Activated CD4-positive, alpha-beta T cell treated with anti-CD3 and anti-CD28 coated beads for 4 hours (primary cell): ENCODE data around the gene ALDH1A1.
"Not testable (repeated sequence)": the region's sequence is repeated elsewhere in the genome, so short reads cannot be mapped to it uniquely, and the experiment has no call there.

Source experiments
- DNase-seq, 2 donors: peaks; one replicate each; pipeline ENCODE4 v3.0.0-alpha.2; 2020

ALDH1A1 gene

DNA sequence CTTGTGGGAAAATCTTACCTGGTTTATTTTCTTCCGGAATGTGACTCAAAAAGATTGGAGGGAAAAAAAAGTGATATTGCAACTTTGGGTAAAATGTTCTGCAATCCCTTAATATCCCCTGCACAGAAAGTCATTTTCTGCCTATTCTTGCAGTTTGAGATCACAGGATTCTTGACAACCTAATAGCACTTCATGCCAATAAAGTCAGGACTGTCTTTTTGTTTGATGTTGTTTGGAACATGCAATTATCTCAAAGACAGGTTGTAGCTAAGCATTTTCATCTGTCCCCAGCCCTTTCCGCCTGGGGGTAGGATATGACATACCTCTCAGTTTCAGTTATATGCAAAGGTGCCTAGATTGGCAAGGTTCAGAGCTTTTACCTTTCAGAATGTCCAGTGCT, 63.9 kb downstream of the ALDH1A1 start:
- no peak for DNase-seq

GRCh38 chr9:72888067-72888466, 64.8 kb downstream of the ALDH1A1 start:
- DNase-seq: no peak

DNA sequence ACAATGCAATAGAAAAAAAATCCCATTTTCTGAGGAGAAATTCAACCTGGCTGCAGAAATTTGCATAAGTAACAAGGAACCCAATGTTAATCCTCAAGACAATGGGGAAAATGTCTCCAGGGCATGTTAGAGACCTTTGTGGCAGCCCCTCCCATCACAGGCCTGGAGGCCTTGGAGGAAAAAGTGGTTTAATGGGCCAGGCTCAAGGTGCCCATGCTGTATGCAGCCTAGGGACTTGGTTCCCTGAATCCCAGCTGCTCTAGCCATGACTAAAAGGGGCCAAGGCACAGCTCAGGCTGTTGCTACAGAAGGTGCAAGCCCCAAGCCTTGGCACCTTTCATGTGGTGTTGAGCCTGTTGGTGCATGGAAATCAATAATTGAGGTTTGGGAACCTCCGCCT, 66.5 kb downstream of the ALDH1A1 start:
- DNase-seq: no peak

DNA sequence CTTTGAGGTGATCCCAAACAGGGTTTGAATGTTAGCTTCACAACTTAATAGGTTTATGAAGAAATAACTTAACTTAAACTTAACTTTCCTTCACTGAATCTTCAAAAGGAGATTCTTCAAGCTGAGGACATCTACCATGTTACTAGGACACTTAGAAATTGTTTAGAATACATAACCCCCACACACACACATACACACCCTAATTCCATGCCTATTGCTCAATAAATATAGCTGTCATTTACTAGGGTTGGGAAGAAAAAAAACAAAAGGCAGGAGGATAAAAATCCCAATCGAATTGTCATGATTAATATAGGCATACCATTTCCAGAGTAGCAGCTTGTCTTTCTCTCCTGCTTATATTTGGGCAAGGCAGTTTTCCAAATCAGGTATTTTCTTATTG, 68.3 kb downstream of the ALDH1A1 start:
- no peak for DNase-seq

GRCh38 chr9:72883875-72884274, 69.0 kb downstream of the ALDH1A1 start:
- DNase-seq: no peak

DNA sequence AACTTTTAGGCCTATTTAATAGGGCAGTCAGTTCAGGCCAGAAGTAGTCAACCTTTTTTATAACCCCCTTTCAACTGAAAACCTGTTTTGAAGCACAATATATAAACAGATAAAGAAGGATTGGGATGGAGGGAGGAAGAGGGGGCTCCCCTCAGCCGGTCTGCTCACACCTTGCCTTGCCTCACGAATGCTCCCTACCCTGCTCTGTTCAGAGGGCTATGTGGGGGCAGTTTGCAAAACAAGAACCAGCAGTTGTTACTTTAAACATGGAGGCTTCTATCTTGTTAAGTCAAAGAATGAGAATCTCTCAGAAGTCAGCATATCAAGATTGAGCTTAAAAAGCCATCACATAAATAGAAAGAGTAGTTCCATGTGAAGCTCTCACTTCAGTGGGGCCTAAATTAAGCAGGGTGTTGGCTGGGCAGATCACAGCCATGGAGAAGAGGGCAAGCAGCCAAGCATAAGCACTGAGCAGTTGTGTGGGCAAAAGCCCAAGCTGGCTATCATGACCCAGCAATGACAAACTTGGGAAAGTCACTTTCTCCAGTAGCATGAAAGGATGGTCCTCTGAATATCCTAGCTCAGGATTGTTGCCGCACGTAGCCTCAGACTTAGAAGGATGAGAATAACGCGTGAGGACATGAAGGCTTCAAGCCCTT, 70.6 kb downstream of the ALDH1A1 start:
- DNase-seq: no peak

DNA sequence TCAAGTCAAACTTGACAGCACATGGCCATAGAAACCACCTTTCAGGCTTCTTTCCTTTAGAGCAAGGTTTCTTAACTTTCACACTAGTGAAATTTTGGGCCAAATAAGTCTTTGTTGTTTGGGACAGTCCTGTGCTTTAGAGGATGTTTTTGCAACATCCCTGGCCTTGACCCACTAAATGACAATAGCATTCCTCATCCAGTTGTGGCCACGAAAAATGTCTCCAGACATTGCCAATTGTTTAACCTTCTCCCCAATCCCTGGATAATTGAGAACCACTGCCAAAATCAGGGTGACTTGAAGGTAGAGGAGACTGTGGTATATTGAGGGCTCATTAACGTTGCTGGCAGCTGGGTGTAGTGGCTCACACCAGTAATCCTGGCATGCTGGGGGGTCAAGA, 72.0 kb downstream of the ALDH1A1 start:
- DNase-seq: no peak

GRCh38 chr9:72875221-72875620, 77.6 kb downstream of the ALDH1A1 start:
- DNase-seq: no peak

GRCh38 chr9:72874344-72874743, 78.5 kb downstream of the ALDH1A1 start:
- DNase-seq: no peak

- no peak for DNase-seq
Measured at GRCh38 chr9:72873456-72873855, 79.4 kb downstream of the ALDH1A1 start.

DNA sequence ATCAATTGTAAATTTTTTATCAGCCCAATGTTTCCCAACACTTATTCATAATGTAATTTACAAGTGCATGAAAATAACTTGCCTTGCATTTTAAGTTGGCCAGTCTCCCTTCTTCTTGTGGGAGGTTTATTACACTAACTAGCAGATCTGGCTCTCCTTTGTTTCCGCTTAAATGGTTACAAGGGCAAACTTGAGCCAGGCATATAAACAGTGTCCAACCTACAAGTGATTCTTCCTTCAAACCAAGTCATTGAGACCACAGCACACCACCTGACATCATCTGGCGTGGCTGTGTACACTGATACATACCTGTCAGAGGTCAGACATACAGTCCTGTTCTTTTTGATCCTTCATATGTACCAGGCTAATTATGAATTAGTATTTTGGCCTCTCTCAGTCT, 80.1 kb downstream of the ALDH1A1 start:
- DNase-seq: no peak

GRCh38 chr9:72871685-72872084, 81.2 kb downstream of the ALDH1A1 start:
- DNase-seq: no peak

DNA sequence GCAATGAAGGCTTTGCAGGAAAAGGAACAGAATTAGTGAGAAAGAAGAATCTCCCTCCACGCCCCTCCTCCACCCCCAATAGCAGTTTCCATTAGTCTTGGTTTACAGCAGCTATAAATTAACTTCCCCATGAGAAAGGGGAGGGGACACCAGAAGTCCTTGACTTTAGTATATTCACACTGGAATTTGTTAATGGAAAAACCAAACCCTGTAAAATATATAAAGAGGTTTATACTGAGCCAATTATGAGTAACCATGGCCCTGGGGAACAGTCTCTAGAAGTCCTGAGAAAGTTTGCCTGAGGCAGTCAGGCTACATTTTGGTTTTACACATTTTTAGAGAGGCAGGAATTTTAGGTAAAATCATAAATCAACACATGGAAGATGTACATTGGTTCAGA, 88.5 kb downstream of the ALDH1A1 start:
- DNase-seq: no peak

DNA sequence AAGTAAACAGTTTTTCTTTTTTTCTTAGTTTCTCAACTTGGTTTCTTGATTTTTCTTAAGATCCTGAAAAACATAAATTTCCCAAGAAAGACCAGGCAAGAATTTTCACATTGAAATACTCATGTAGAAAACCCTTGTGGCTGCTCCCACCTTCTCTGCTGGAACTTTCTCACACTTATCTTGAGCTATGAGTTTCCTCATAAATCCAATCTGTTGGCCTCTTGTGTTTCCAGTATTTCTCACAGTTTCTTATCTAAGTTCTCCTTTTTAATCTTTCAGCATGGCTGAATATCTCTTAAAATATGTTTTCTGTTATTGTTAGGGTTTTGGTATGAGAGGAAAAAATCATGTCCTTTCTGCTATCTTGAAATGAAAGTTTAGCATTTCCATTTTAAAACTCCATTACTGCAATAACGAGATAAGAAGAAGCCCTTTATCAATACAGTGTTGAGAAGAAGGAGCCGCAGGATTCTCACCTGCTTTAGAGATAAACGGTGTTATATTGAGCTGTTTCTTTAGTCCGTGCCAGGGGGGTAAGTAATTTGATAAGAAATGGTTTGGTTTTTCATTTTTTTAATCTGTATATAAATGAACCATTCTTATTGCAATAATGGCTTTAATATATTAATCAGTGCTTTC, 89.3 kb downstream of the ALDH1A1 start:
- no peak for DNase-seq

DNA sequence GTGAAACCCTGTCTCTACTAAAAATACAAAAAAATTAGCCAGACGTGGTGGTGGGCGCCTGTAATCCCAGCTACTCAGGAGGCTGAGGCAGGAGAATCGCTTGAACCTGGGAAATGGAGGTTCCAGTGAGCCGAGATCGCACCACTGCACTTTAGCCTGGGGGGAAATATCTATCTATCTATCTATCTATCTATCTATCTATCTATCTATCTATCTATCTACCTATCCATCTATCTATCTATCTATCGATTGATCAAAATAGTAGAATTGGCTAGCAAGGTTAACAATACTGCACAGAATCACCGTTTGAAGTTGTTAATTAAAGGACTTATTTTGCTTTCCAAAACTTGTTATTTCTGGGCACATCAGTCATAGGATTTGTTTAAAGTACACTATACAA, 90.1 kb downstream of the ALDH1A1 start:
- not testable (repeated sequence) for DNase-seq

DNA sequence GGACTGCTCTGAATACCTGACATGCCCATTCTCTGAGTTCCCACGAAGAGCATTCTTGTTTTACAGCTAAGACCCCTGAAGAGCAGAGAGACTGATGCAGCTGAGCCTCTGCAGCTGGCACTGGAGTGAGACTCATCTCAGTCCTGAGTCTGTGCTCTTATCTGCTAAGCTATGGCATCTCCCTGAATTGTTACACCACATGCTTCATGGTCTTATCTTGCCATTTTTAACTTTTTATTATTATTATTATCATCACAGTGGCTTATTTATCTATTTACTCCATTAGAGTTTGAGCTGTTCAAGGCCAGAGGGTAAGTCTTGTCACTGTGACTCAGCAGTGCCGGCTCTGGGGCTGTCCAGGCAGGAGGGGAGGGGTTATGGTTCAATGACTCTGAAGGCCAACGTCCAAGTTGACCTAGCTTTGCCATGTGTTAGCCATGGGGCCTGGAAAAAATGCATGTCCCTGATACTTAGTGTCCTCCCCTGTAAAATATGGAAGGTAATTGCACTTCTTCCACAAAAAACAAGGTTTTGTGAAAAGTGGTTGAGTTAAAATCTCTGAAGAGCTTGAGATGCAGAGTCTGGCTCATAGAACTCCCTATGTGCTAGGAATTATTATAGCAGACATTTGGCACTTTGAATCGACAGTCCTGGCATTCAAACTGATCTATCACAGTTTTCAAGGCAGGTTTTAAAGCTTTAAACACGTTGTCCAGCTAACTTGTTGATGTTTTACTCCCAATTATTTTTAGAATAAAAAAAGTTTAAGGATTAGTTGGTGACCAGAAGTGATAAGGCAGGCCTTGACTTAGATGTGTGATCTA, 94.6 kb downstream of the ALDH1A1 start:
- no peak for DNase-seq

- DNase-seq: no peak
Measured at GRCh38 chr9:72857624-72857996, 95.2 kb downstream of the ALDH1A1 start.

- DNase-seq: no peak
Measured at GRCh38 chr9:72856972-72857623, 95.8 kb downstream of the ALDH1A1 start.

DNA sequence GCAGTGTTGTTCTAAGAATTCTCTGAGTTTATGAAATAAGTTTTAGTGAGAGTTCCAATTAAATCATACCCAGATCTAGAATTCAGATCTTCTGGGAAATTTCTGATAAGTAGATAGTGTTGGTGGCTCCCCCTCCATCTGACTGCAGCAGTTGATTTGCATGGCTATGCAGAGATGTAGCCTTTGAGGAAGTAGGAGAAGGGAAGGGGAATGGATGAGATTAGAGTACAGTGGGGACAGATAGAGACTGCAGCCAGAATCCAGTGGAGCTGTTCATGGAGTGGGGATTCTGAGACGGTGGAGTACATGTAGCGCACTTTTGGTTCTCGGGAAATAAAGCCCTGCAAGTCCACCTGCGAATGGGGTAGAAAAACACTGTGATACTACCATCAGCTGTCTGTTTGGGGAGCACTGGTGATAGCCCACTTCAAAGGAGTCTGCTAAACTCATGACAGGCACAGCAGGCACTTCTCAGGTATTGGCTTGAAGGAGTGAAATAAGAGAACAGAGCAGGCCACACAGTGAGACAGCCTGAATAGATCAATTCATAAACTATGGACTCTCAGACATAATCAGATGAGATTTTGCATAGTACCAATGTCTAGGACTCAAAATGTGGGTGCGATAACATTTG, 96.8 kb downstream of the ALDH1A1 start:
- DNase-seq: no peak

DNA sequence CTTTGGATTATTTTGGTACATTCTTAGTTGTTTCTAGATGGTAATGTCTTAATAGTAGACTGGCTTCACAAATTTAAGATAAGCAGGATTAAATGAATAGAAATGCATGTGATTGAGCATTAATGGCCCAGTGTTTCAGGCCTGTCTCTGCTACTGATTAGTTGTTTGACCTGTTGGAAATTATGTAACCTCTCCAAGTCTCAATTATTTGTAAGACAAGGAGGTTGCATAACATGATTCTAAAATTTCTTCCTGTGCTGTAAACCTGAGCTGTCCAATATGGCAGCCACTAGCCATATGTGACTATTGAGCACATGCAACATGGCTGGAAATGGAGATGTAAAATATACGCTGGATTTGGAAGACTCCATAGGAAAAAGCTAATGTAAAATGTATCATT, 97.5 kb downstream of the ALDH1A1 start:
- no peak for DNase-seq
